ENCODE results near the gene CD72.

The CD72 gene

DNA sequence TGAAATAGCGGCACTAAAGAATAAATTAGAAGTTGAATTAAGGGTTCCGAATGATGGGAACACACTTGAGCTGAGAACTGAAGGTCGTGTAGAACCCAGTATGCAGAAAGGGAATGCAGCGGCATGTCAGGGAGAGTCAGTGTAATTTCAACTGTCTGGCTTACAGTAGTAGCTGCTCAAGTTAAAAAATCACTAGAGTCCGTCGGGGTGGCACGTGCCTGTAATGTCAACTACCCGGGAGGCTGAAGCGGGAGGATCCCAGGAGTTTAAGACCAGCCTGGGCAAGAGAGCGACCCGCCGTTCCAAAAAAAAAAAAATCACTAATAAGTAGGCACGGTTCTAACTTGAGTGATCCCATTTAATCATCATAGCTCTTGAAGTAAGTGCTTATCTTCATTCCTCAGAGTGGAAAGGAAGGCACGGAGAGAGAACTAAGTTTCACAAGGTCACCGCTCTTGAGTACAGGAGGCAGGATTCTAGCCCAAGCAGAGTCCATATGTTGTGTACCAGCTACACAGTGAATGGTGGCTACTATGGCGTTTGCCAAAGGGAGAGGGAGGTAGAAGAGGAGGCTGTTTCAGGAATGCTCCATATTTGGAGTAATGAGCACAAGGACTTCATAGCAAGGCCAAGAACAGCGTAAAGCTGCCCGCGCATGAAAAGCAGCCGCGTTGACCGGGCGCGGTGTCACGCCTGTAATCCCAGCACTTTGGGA is 38.8 kb upstream of the CD72 start:
- H3K4me3 ChIP-seq (ENCODE audit: low read depth, low read length), result peak overlapping the region; percentile 42
- TF ChIP-seq, protein P1, sequence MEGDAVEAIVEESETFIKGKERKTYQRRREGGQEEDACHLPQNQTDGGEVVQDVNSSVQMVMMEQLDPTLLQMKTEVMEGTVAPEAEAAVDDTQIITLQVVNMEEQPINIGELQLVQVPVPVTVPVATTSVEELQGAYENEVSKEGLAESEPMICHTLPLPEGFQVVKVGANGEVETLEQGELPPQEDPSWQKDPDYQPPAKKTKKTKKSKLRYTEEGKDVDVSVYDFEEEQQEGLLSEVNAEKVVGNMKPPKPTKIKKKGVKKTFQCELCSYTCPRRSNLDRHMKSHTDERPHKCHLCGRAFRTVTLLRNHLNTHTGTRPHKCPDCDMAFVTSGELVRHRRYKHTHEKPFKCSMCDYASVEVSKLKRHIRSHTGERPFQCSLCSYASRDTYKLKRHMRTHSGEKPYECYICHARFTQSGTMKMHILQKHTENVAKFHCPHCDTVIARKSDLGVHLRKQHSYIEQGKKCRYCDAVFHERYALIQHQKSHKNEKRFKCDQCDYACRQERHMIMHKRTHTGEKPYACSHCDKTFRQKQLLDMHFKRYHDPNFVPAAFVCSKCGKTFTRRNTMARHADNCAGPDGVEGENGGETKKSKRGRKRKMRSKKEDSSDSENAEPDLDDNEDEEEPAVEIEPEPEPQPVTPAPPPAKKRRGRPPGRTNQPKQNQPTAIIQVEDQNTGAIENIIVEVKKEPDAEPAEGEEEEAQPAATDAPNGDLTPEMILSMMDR (IDR thresholded peaks at IDR 0.05; ENCODE audit: low read depth, low read length), result no peak

DNA sequence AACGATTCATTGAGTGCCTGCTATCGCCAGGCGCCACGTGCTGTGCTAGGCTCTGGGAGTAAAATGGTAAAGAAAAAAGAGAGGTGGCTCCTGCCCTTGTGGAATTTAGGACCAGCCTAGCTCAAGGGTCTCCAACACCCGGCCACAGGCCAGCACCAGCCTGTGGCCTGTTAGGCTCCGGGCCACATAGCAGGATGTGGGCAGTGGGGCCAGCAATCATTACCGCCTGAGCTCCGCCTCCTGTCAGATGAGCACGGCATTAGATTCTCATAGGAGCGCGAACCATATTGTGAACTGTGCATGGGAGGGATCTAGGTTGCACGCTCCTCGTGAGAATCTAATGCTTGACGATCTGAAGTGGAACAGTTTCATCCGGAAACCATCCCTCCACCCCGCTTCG is 38.1 kb upstream of the CD72 start:
- H3K4me3 ChIP-seq (ENCODE audit: low read depth, low read length), result no peak overlapping the region
- TF ChIP-seq, protein P1 (IDR thresholded peaks at IDR 0.05; ENCODE audit: low read depth, low read length), result no peak

DNA sequence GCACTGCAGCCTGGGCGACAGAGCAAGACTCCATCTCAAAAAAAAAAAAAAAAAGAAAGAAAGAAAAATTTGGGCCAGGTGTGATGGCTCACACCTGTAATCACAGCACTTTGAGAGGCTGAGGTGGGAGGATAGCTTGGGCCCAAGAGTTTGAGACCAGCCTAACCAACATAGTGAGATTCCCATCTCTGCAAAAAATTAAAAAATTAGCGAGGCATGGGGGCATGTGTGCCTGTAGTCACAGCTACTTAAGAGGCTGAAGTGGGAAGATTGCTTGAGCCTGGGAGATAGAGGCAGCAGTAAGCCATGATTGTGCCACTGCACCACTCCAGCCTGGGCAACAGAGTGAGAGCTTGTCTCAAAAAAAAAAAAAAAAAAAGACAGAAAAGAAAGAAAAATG is 35.4 kb upstream of the CD72 start:
- no peak overlapping the region for H3K4me3 ChIP-seq (ENCODE audit: low read depth, low read length)
- TF ChIP-seq, protein P1 (IDR thresholded peaks at IDR 0.05; ENCODE audit: low read depth, low read length), result no peak

DNA sequence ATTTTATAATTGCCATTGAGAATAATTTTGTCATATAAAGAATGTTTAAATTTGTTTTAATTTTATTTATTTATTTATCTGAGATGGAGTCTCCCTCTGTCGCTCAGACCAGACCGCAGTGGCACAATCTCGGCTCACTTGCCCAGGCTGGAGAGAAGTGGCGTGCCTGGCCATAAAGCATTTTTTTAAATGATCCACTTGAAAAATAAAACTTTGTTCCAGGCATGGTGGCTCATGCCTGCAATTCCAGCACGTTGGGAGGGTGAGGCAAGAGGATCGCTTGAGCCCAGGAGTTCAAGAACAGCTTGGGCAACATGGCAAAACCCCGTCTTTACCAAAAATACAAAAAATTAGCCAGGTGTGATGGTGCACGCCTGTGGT is 34.6 kb upstream of the CD72 start:
- H3K4me3 ChIP-seq (ENCODE audit: low read depth, low read length), result no peak overlapping the region
- TF ChIP-seq, protein P1 (IDR thresholded peaks at IDR 0.05; ENCODE audit: low read depth, low read length), result no peak

DNA sequence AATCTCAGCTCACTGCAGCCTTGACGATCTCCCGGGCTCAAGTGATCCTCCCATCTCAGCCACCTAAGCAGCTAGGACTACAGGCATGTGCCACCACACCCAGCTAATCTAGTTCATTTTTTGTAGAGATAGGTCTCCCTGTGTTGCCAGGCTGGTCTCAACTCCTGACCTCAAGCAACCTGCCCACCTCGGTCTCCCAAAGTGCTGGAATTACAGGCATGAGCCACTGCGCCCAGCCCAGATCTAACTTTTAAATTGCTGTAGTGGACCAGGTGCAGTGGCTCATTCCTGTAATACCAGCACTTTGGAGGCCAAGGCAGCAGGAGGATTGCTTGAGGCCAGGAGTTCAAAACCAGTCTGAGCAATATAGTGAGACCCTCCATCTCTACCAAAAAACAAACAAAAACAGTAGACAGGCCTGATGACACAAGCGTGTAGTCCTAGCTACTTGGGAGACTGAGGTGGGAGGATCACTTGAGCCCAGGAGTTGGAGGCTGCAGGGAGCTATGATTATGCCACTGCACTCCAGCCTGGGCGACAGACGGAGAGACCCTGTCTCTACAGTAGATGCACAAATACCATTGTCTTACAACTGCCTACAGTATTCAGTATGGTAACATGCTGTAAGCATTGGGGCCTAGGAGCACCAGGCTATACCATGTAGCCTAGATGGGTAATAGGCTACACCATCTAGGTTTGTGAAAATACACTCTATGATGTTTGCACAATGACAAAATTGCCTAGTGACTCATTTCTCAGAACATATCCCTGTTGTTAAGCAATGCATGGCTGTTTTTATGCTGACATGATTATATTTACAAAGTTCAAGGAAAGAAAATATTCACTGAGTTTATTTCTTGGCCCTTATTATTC is 34.0 kb upstream of the CD72 start:
- H3K4me3 ChIP-seq (ENCODE audit: low read depth, low read length), result no peak overlapping the region
- TF ChIP-seq, protein P1 (IDR thresholded peaks at IDR 0.05; ENCODE audit: low read depth, low read length), result no peak

DNA sequence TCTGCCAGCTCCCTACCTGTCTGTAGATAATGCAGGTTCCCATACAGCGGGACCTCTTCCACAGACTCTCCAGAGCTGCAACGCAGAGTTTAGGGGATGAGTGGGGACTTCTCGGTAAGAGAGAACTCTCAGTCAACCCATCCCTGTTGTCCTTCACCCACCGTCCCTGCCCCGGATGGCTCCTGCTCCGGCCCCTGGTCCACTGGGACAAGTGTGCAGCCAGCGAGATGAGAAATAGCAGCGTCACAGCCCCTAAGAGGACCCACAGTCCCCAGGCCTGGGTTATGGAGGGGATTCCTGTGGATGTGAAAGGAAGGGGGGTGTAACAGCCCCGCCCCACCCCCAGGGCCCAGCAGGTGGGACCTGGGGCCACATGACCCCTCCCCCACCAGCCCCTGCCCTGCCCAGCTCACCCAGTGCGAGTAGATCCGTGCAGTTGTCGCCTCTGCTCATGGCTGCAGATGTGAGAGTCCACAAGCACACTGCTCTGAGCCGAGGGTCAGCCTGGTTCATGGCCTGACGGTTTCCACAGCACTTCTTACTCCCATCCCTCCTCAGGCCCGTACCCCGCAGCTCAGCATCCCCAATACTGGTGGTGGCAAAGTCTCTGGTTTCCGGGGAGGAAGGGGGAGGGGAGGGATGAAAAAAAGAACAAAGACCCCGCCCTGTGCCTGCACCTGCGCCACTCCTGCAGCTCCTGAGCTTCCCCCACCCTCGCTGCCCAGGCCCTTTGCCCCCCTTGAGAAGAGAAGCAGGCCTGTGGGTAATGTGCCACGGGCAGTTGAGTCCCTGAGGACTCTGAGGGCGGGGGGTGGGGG is 32.3 kb upstream of the CD72 start, which contains the start of gene SIT1:
Gene SIT1 (minus strand): TSS at position 591 of the 818 bp plus-strand sequence. CDS start 78 bp downstream, at position 513.
- H3K4me3 ChIP-seq (ENCODE audit: low read depth, low read length), result no peak within 1 kb of the TSS
- TF ChIP-seq, protein P1 (IDR thresholded peaks at IDR 0.05; ENCODE audit: low read depth, low read length), result no peak
